ENCODE measurements around the gene PON3.

DNA sequence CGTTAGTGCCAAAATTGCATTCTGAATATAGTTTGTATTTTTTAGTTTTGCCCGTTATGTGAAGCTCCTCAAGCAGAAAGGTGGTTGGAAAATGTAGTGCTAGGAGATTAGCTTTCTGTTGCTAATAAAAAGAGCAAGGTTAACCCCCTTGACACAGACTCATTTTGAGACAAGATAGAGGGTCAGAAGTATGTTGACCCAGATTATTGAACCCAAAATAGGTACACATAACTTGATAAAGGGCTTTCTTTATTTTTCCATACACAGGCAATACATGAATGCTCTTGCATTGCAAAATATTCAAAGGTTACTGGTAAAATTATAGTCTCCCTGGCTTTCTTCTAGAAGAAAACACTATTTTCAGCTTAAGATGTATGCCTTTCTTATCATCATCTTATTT, 48.6 kb upstream of the PON3 start:
- TF ChIP-seq CTCF (conservative IDR thresholded peaks at IDR 0.05; ENCODE audit: low read depth, low read length) (no peak), FOS (IDR thresholded peaks at IDR 0.05; ENCODE audit: low read depth, low read length) (no peak), POLR2A (IDR thresholded peaks at IDR 0.05; ENCODE audit: low read depth, low read length) (no peak), MAFK (IDR thresholded peaks at IDR 0.05; ENCODE audit: low read depth, low read length) (no peak), USF2 (IDR thresholded peaks at IDR 0.05; ENCODE audit: low read depth, low read length) (no peak), RFX5 (IDR thresholded peaks at IDR 0.05; ENCODE audit: low read depth, low read length) (no peak), RAD21 (IDR thresholded peaks at IDR 0.05; ENCODE audit: low read length) (no peak), SMC3 (IDR thresholded peaks at IDR 0.05; ENCODE audit: low read depth, low read length) (no peak), RCOR1 (IDR thresholded peaks at IDR 0.05; ENCODE audit: insufficient replicate concordance, low read length) (no peak), MAZ (IDR thresholded peaks at IDR 0.05; ENCODE audit: borderline replicate concordance, low read depth, low read length) (no peak)

All from IMR-90 (cell line).